ENCODE data around the gene DNAJC16. TPM values are rescaled to one million over a fixed set of nuclear protein-coding genes. Genes with fewer than 3 reads are reported as not detected.

DNAJC16 gene
- total RNA-seq, 4 donors from 2014 or later: 10.2 to 18.7 (median 13.8) TPM

GRCh38 chr1:15524021-15524282, 2.7 kb upstream of the DNAJC16 start, which contains the start of gene CASP9:
Gene CASP9, minus strand, starts transcription at chr1:15524215. Its CDS starts 15 bp downstream, at chr1:15524200.
- Histone ChIP-seq H3K4me3 (peak within 1 kb of the TSS; percentile 71 to 94), H3K36me3 (no peaks in the 10 kb centered on the region), H3K4me1 (peaks cover 0 to 47% (median 11%) of the 10 kb centered on the region in 3 donors), H3K27ac (peak within 1 kb of the TSS; percentile 94 to 100 (median 95)), H3K9me3 (no peaks in the 10 kb centered on the region), H3K27me3 (no peaks in the 10 kb centered on the region)
- TF ChIP-seq POLR2A (IDR thresholded peaks at IDR 0.05) (peak in 1 of 2 donors; percentile 27), POLR2AphosphoS5 (IDR thresholded peaks at IDR 0.05) (peak; percentile 58), EP300 (IDR thresholded peaks at IDR 0.05) (no peak), CTCF (IDR thresholded peaks at IDR 0.05) (peak in 2 of 4 experiments; percentile 17 to 29)
- no peak for ATAC-seq
- WGBS, 2 donors (ENCODE audit: low coverage in 1 of 2): 0% methylated on average over 3 of the region's 27 CpGs; no CpG with 5 or more reads in 1 of the 2 donors

GRCh38 chr1:15524283-15525049, 2.2 kb upstream of the DNAJC16 start:
- Histone ChIP-seq H3K27me3 (no peaks in the 10 kb centered on the region), H3K4me1 (peaks cover 0 to 52% (median 11%) of the 10 kb centered on the region in 3 donors), H3K27ac (peak overlapping the region; percentile 94 to 100 (median 95)), H3K36me3 (no peaks in the 10 kb centered on the region), H3K4me3 (peak overlapping the region; percentile 71 to 94), H3K9me3 (no peaks in the 10 kb centered on the region)
- TF ChIP-seq CTCF (IDR thresholded peaks at IDR 0.05) (no peak), POLR2AphosphoS5 (IDR thresholded peaks at IDR 0.05) (peak; percentile 46), POLR2A (IDR thresholded peaks at IDR 0.05) (peak; percentile 1 to 30), EP300 (IDR thresholded peaks at IDR 0.05) (peak; percentile 57)
- peak; percentile 71 for ATAC-seq
- WGBS, 2 donors (ENCODE audit: low coverage in 1 of 2): 0% methylated on average over 11 of the region's 88 CpGs; no CpG with 5 or more reads in 1 of the 2 donors

DNA sequence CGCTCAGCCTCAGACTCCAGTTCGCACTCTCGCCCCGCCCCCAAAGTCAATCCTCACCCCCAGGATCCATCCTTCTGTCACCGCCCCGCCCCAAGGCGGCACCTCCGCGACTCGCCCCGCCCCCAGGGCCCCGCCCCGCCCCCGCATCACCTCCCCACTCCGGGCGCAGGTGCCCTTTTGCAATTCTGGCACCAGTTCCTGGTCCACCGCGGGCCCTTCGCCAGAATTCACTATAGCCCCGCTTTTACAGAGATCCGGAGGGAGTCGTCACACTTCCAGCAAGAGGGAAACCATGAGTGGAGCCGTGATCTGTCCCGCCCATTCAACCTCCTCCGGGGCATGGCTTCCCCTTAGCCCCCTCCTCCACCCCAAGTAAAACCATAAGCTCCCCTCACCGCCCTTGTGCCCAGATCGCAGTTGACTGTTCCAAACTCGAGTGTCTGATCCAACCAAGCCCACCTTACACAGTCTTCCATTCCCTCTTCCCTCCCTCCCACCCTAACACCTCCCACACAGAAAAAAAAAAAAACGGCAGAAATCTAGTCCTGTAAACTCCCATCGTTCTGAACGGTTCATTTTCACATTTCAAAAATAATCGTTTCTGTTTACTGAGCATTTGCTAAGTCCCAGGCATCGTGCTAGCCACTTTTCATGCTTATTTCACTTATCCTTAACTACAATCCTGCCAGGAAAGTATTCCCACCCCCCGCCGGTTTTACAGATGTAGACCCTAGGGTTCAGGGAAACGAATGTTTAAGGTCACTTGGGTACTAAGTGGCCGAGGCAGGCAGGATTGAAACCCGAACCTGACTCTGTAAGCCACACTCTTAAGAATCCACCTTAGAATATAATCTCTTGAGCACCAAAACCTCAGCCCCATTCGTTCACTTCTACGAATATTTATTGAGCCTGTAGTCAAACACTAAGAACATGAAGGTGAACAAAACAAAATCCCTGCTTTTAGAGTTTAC, 1.3 kb upstream of the DNAJC16 start:
- TF ChIP-seq EP300 (IDR thresholded peaks at IDR 0.05) (no peak), POLR2A (IDR thresholded peaks at IDR 0.05) (no peak), POLR2AphosphoS5 (IDR thresholded peaks at IDR 0.05) (no peak), CTCF (IDR thresholded peaks at IDR 0.05) (no peak)
- WGBS, 2 donors (ENCODE audit: low coverage in 1 of 2): 1 to 4% methylated on average over 13 to 18 of the region's 40 CpGs
- ATAC-seq: peak; percentile 68
- H3K27ac ChIP-seq: peak overlapping the region; percentile 85 to 100 (median 95)
- peaks cover 0 to 2% of the 10 kb centered on the region in 2 donors for H3K36me3 ChIP-seq
- no peaks in the 10 kb centered on the region for H3K9me3 ChIP-seq
- peaks cover 0 to 53% (median 11%) of the 10 kb centered on the region in 3 donors for H3K4me1 ChIP-seq
- no peaks in the 10 kb centered on the region for H3K27me3 ChIP-seq
- H3K4me3 ChIP-seq: peak overlapping the region; percentile 41 to 94

GRCh38 chr1:15526021-15526489, 593 bp upstream of the DNAJC16 start:
- peaks cover 0 to 53% (median 11%) of the 10 kb centered on the region in 3 donors for H3K4me1 ChIP-seq
- H3K27me3 ChIP-seq: no peaks in the 10 kb centered on the region
- TF ChIP-seq EP300 (IDR thresholded peaks at IDR 0.05) (no peak), CTCF (IDR thresholded peaks at IDR 0.05) (no peak), POLR2A (IDR thresholded peaks at IDR 0.05) (no peak), POLR2AphosphoS5 (IDR thresholded peaks at IDR 0.05) (no peak)
- peak overlapping the region; percentile 85 to 100 (median 95) for H3K27ac ChIP-seq
- 11% methylated on average over 6 to 9 of the region's 9 CpGs for WGBS, 2 donors (ENCODE audit: low coverage in 1 of 2)
- no peaks in the 10 kb centered on the region for H3K9me3 ChIP-seq
- peak overlapping the region; percentile 33 to 94 for H3K4me3 ChIP-seq
- peaks cover 0 to 9% of the 10 kb centered on the region in 2 donors for H3K36me3 ChIP-seq
- no peak for ATAC-seq
